Loucy (cell line): ENCODE data around the gene ERCC1.

Source experiments
- CTCF ChIP-seq: fragments of 200-600 bp; sonication (generic); conservative IDR thresholded peaks from 2 replicates; pipeline ENCODE4 v1.5.1; 2014; ENCODE audit warnings: mild to moderate bottlenecking, antibody characterized with exemption, low read length
- EZH2phosphoT487 ChIP-seq: fragments of 200-600 bp; IDR thresholded peaks from 2 replicates; pipeline ENCODE4 v1.6.1; 2018; ENCODE audit warnings: antibody characterized with exemption, mild to moderate bottlenecking, moderate library complexity, borderline replicate concordance

- TF ChIP-seq CTCF = no peak
- no peak for TF ChIP-seq EZH2phosphoT487
These were observed 10.2 kb downstream of the ERCC1 start for GRCh38 chr19:45413497-45413896.
